ENCODE results near the gene BEND7.

BEND7 gene

GRCh38 chr10:13496164-13496563 is 32.6 kb downstream of the BEND7 start:
- no peak overlapping the region for H3K27ac ChIP-seq (replicated peaks)
- DNase-seq (ENCODE audit: low read depth in 1 of 2, low spot score in 1 of 2), result no peak
- TF ChIP-seq GABPA (IDR thresholded peaks at IDR 0.05; ENCODE audit: low read depth) (no peak), POLR2AphosphoS5 (IDR thresholded peaks at IDR 0.05; ENCODE audit: low read depth) (no peak), REST (IDR thresholded peaks at IDR 0.05; ENCODE audit: insufficient replicate concordance, low read depth) (no peak), SPI1 (IDR thresholded peaks at IDR 0.05; ENCODE audit: borderline replicate concordance, low read depth) (no peak)
- TF ChIP-seq, protein P1, sequence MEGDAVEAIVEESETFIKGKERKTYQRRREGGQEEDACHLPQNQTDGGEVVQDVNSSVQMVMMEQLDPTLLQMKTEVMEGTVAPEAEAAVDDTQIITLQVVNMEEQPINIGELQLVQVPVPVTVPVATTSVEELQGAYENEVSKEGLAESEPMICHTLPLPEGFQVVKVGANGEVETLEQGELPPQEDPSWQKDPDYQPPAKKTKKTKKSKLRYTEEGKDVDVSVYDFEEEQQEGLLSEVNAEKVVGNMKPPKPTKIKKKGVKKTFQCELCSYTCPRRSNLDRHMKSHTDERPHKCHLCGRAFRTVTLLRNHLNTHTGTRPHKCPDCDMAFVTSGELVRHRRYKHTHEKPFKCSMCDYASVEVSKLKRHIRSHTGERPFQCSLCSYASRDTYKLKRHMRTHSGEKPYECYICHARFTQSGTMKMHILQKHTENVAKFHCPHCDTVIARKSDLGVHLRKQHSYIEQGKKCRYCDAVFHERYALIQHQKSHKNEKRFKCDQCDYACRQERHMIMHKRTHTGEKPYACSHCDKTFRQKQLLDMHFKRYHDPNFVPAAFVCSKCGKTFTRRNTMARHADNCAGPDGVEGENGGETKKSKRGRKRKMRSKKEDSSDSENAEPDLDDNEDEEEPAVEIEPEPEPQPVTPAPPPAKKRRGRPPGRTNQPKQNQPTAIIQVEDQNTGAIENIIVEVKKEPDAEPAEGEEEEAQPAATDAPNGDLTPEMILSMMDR (IDR thresholded peaks at IDR 0.05; ENCODE audit: insufficient read depth, low read length), result no peak

GRCh38 chr10:13492493-13493180 is 36.2 kb downstream of the BEND7 start:
- TF ChIP-seq, protein P1 (IDR thresholded peaks at IDR 0.05; ENCODE audit: insufficient read depth, low read length), result no peak
- TF ChIP-seq SPI1 (IDR thresholded peaks at IDR 0.05; ENCODE audit: borderline replicate concordance, low read depth) (no peak), GABPA (IDR thresholded peaks at IDR 0.05; ENCODE audit: low read depth) (no peak), POLR2AphosphoS5 (IDR thresholded peaks at IDR 0.05; ENCODE audit: low read depth) (no peak), REST (IDR thresholded peaks at IDR 0.05; ENCODE audit: insufficient replicate concordance, low read depth) (no peak)
- Histone ChIP-seq H3K27ac (replicated peaks) (no peak overlapping the region), H3K27me3 (ENCODE audit: insufficient read depth, poor library complexity, severe bottlenecking) (no peaks in the 10 kb centered on the region), H3K4me3 (replicated peaks; ENCODE audit: insufficient read depth, low read length) (no peak overlapping the region)
- no peak for DNase-seq (ENCODE audit: low read depth in 1 of 2, low spot score in 1 of 2)

More at GRCh38 chr10:13496164-13496563, 32.6 kb downstream of the BEND7 start:
- no peak overlapping the region for H3K4me3 ChIP-seq (replicated peaks; ENCODE audit: insufficient read depth, low read length)
- no peaks in the 10 kb centered on the region for H3K27me3 ChIP-seq (ENCODE audit: insufficient read depth, poor library complexity, severe bottlenecking)

DNA sequence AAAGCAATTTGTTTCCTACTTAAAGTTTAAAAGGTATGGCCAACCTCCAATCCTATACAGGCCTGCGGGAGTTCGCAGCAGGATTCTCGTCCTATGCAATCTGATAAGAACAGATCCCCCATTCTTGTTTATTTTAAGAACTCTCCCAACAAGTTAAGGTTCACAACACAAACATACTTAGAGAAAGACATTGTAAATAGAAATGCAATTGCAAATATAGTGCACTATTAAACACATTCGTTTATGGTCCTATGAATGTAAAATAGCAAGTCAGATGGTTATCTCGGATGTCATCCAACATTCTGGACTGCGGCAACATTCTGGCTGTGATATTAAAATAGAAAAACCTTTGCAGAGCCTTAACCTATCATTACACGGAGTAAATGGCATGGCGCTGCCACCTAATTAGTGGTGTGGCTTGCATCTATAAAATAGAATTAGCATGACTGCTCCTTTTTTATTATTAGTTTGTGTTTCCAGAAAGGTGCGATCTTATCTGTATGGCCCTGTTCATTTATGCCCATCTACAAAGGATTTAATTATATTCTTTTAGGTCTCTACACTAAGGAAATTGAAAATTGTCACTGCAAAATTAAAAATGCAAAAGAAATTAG is 37.0 kb downstream of the BEND7 start:
- TF ChIP-seq REST (IDR thresholded peaks at IDR 0.05; ENCODE audit: insufficient replicate concordance, low read depth) (no peak), SPI1 (IDR thresholded peaks at IDR 0.05; ENCODE audit: borderline replicate concordance, low read depth) (no peak), GABPA (IDR thresholded peaks at IDR 0.05; ENCODE audit: low read depth) (no peak), POLR2AphosphoS5 (IDR thresholded peaks at IDR 0.05; ENCODE audit: low read depth) (no peak)
- TF ChIP-seq, protein P1 (IDR thresholded peaks at IDR 0.05; ENCODE audit: insufficient read depth, low read length), result no peak
- Histone ChIP-seq H3K27me3 (ENCODE audit: insufficient read depth, poor library complexity, severe bottlenecking) (no peaks in the 10 kb centered on the region), H3K4me3 (replicated peaks; ENCODE audit: insufficient read depth, low read length) (no peak overlapping the region), H3K27ac (replicated peaks) (no peak overlapping the region)
- no peak for DNase-seq (ENCODE audit: low read depth in 1 of 2, low spot score in 1 of 2)
